Activated T-helper 1 cell treated with anti-CD3 and anti-CD28 coated beads, Interleukin-12 subunit alpha, Interleukin-12 subunit beta, Interleukin-2, Interleukin-4 antibody, amounts not matched to agents 30 ng/mL and 10 ng/mL and 1 ng/mL, durations not matched to agents 14 hours and 24 hours and 36 hours (primary cell): ENCODE data around the gene RACK1. TPM values are rescaled to one million over a fixed set of nuclear protein-coding genes. Genes with fewer than 3 reads are reported as not detected.
"Not testable (repeated sequence)": the region's sequence is repeated elsewhere in the genome, so short reads cannot be mapped to it uniquely, and the experiment has no call there.

Experiments used
- DNase-seq: peaks from one replicate; pipeline ENCODE4 v3.0.0; 2021; ENCODE audit warnings: low spot score
- H3K27ac Mint-ChIP-seq: one replicate; pipeline ENCODE4 v1.8.0; 2021; ENCODE audit warnings: mild to moderate bottlenecking, mixed read lengths
- H3K27me3 Mint-ChIP-seq: one replicate; pipeline ENCODE4 v1.8.0; 2022; ENCODE audit warnings: mild to moderate bottlenecking, moderate library complexity, mixed read lengths; ENCODE audit not compliant: insufficient read depth
- H3K36me3 Mint-ChIP-seq: one replicate; pipeline ENCODE4 v1.8.0; 2021; ENCODE audit warnings: low read depth, mixed read lengths
- H3K4me1 Mint-ChIP-seq: one replicate; pipeline ENCODE4 v1.8.0; 2021; ENCODE audit warnings: low read depth, mixed read lengths
- H3K4me3 Mint-ChIP-seq: one replicate; pipeline ENCODE4 v1.8.0; 2021; ENCODE audit warnings: mild to moderate bottlenecking, moderate library complexity, mixed read lengths
- H3K9me3 Mint-ChIP-seq: one replicate; pipeline ENCODE4 v1.8.0; 2021; ENCODE audit warnings: mixed read lengths
- intact Hi-C: fragments of 100-400 bp; cut with micrococcal nuclease; formaldehyde crosslinking; loops from one replicate; pipeline ENCODE4 v1.15.1; 2024
- total RNA-seq: library from RNA; stranded (reverse); gene quantifications from 2 replicates; pipeline ENCODE4 v1.2.3, GENCODE V29; 2022

The RACK1 gene
- 2,098 and 2,121 TPM in 2 replicates for total RNA-seq

DNA sequence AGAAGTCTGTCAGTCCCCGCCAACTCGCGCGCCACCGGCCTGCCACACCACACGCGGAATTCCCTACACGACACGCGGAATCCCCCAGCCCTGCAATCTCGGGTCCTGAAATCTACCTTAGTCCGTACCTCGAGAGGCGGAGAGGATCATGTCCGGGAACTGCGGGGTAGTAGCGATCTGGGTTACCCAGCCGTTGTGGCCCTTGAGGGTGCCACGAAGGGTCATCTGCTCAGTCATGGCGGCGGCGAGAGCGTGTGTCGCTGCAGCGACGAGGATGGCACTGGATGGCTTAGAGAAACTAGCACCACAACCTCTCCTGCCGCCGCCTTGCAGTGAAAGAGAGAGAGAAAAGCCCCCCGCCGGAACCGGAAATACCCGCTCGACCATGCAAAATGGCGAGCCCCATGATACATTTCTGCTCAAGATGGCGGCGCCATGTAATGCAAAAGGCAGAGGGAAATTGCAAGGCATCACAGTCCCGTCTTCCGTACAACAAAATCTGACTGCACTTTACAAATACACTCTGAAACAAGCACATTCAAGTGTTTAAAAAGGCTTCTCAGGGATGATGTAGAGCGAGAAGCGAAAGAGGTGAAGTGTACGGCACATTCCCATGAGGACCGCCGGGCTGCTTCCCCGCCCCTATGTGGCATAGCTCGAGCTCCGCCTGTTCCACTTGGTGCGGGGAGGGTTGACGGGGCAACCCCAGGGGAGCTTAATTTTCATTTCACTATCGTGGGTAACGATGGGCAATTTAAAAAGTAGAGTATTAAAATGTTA lies at the start of gene RACK1:
RACK1 (minus strand) TSS at position 343 of the 780 bp plus-strand sequence; CDS start at position 237, 106 bp downstream.
- Mint-ChIP-seq H3K27me3 (no peaks in the 10 kb centered on the region), H3K4me1 (peaks cover 49% of the 10 kb centered on the region)
- intact Hi-C loops: loop anchor here (1.0 to 10.0 kb wide), 7 partner anchors 20 to 1689 kb away; partner anchors contain the start of genes CNOT6, MAPK9, RUFY1 and TRIM41

DNA sequence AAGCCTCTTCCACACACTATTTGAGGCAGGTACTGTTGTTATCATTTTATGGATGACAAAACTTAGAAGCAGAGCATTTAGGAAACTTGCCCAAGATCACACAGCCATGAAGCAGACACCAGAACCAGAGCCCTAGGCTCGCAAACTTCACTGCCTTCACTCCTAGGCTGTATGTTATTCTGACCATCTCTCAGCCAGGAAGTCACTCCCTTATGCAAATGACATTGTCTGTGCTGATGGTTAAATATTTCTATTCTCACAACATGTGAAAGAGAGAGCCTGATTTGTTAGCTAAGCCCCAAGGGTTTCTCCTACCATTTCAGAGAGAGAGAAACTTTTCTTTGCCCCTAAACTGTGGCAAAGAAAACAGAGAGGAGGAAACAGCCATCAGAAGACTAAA lies 43.6 kb upstream of the RACK1 start:
- not testable (repeated sequence) for H3K36me3 Mint-ChIP-seq, H3K4me1 Mint-ChIP-seq

More for the DNA sequence above, at the start of gene RACK1:
- H3K36me3 Mint-ChIP-seq: peaks cover 47% of the 10 kb centered on the region
- no peaks in the 10 kb centered on the region for H3K9me3 Mint-ChIP-seq
- H3K27ac Mint-ChIP-seq: peak within 1 kb of the TSS; percentile 99
- peak within 1 kb of the TSS; percentile 96 for H3K4me3 Mint-ChIP-seq
- DNase-seq: peak; percentile 82

GRCh38 chr5:181285962-181286705 lies 42.4 kb upstream of the RACK1 start:
- H3K36me3 Mint-ChIP-seq, H3K27me3 Mint-ChIP-seq, H3K9me3 Mint-ChIP-seq, DNase-seq, H3K4me1 Mint-ChIP-seq, H3K4me3 Mint-ChIP-seq, H3K27ac Mint-ChIP-seq, intact Hi-C loops: not testable (repeated sequence)

More for the DNA sequence above, 43.6 kb upstream of the RACK1 start:
- DNase-seq, intact Hi-C loops, H3K9me3 Mint-ChIP-seq, H3K27ac Mint-ChIP-seq, H3K4me3 Mint-ChIP-seq, H3K27me3 Mint-ChIP-seq: not testable (repeated sequence)

GRCh38 chr5:181283841-181284755 lies 40.4 kb upstream of the RACK1 start:
- H3K27ac Mint-ChIP-seq, DNase-seq, H3K9me3 Mint-ChIP-seq, H3K4me3 Mint-ChIP-seq, H3K4me1 Mint-ChIP-seq, intact Hi-C loops, H3K27me3 Mint-ChIP-seq, H3K36me3 Mint-ChIP-seq: not testable (repeated sequence)

DNA sequence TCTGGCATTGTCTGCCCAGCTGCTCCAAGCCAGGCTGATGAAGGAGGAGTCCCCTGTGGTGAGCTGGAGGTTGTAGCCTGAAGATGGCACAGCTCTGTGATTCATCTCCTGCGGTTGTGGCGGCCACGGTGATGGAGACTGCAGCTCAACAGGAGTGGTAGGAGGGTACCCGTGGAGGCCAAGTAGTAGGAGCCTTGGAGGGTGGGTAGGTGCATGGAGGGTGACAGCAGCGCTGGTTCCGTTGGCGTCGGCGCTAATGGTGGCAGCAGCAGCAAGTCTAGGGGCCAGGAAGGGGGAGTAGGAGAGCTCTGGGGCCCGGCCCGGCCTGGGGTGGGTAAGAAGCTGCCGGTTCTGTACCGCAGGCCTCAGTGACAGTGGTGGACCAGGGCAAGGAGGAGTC lies 39.6 kb upstream of the RACK1 start:
- Mint-ChIP-seq H3K27me3 (peaks cover 1% of the 10 kb centered on the region), H3K36me3 (no peaks in the 10 kb centered on the region), H3K27ac (no peak overlapping the region), H3K9me3 (no peaks in the 10 kb centered on the region), H3K4me3 (no peak overlapping the region), H3K4me1 (no peaks in the 10 kb centered on the region)
- intact Hi-C loops: no loop called here
- DNase-seq: no peak

DNA sequence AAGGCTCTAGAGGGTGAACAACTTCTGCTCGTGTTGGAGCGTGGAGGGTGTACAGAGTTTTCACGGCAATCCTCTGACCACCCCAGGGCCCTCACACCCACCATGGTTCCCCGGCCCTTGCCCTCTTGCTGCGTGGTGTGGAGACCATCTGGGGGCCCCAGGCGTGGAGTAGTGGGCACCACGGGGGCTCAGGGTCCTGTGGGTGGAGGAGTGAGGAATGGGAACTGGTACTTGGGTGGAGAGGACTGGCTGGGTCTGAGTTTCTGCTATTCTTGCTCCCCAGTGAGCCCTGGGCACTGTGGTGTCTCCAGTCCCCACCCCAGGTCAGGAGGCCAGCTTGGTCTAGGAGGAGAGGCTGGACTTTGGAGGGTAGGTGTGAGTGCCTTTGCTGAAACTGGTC lies 39.2 kb upstream of the RACK1 start:
- Mint-ChIP-seq H3K4me1 (no peaks in the 10 kb centered on the region), H3K9me3 (no peaks in the 10 kb centered on the region), H3K4me3 (no peak overlapping the region), H3K27me3 (peaks cover 1% of the 10 kb centered on the region), H3K36me3 (no peaks in the 10 kb centered on the region), H3K27ac (no peak overlapping the region)
- no peak for DNase-seq
- intact Hi-C loops: no loop called here

GRCh38 chr5:181282415-181282814 lies 38.7 kb upstream of the RACK1 start:
- H3K36me3 Mint-ChIP-seq, H3K9me3 Mint-ChIP-seq, DNase-seq, H3K27me3 Mint-ChIP-seq, intact Hi-C loops, H3K27ac Mint-ChIP-seq, H3K4me3 Mint-ChIP-seq, H3K4me1 Mint-ChIP-seq: not testable (repeated sequence)

DNA sequence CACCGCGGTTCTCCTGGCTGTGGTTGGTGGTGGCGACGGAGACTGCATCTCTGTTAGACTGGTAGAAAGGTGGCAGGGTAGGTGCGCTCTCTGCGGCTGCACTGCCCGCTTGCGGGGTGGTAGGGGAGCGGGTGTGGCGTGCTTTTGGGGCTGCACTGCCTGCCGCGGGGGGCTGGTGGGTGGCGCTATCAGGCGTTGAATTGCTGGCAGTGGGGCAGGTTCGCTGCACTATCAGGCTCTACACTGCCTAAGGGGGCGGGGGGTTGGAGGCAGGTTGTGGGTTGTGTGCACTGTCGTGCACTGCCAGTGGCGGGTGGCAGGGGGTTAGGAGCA lies 38.2 kb upstream of the RACK1 start:
- peaks cover 6% of the 10 kb centered on the region for H3K27me3 Mint-ChIP-seq
- no peak overlapping the region for H3K27ac Mint-ChIP-seq
- H3K9me3 Mint-ChIP-seq: no peaks in the 10 kb centered on the region
- intact Hi-C loops: no loop called here
- no peak overlapping the region for H3K4me3 Mint-ChIP-seq
- DNase-seq: no peak
- no peaks in the 10 kb centered on the region for H3K4me1 Mint-ChIP-seq
- no peaks in the 10 kb centered on the region for H3K36me3 Mint-ChIP-seq

DNA sequence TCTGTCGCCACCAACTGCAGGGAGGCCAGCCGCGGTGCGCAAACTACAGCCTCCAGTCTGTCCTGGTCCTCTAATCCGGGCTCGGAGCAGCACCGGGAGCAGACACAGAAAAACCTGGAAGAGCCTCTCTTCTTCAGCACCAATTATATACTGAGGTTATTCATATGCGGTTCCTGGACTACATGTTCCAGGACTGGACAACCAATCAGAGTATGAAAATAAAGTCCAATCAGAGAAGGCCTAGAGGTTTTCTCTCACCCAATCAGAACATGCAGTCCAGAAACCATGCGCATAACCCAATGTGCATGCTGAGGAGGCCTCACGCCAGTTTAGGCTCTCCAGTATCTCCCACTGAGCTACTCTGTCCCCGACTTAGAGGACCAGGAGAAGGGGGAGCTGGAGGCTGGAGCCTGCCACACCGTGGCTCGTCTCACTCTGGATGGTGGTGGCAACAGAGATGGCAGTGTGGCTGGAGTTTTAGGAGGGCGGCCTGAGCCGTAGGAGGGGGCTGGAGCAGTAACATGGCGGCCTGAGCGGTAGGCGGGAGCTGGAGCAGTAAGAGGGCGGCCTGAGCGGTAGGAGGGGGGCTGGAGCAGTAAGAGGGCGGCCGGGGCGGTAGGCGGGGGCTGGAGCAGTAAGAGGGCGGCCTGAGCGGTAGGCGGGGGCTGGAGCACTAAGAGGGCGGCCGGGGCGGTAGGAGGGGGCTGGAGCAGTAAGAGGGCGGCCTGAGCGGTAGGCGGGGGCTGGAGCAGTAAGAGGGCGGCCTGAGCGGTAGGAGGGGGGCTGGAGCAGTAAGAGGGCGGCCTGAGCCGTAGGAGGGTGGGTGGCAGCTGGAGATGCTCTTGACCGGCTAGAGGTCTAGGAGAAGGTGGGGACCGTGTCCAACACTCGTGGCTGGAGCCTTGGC lies 37.6 kb upstream of the RACK1 start:
- H3K4me1 Mint-ChIP-seq: no peaks in the 10 kb centered on the region
- H3K9me3 Mint-ChIP-seq: no peaks in the 10 kb centered on the region
- intact Hi-C loops: no loop called here
- peaks cover 6% of the 10 kb centered on the region for H3K27me3 Mint-ChIP-seq
- H3K4me3 Mint-ChIP-seq: no peak overlapping the region
- H3K36me3 Mint-ChIP-seq: no peaks in the 10 kb centered on the region
- no peak overlapping the region for H3K27ac Mint-ChIP-seq
- no peak for DNase-seq

- no peaks in the 10 kb centered on the region for H3K9me3 Mint-ChIP-seq
- no peaks in the 10 kb centered on the region for H3K4me1 Mint-ChIP-seq
- H3K4me3 Mint-ChIP-seq: no peak overlapping the region
- H3K36me3 Mint-ChIP-seq: no peaks in the 10 kb centered on the region
- H3K27me3 Mint-ChIP-seq: peaks cover 9% of the 10 kb centered on the region
- no peak for DNase-seq
- intact Hi-C loops: no loop called here
- H3K27ac Mint-ChIP-seq: no peak overlapping the region
Observed at GRCh38 chr5:181280251-181280762, 36.6 kb upstream of the RACK1 start.

GRCh38 chr5:181273433-181273744 lies 29.7 kb upstream of the RACK1 start:
- intact Hi-C loops, H3K36me3 Mint-ChIP-seq, H3K27ac Mint-ChIP-seq, H3K4me1 Mint-ChIP-seq, H3K27me3 Mint-ChIP-seq, H3K4me3 Mint-ChIP-seq, DNase-seq, H3K9me3 Mint-ChIP-seq: not testable (repeated sequence)

- DNase-seq: no peak
- Mint-ChIP-seq H3K4me1 (no peaks in the 10 kb centered on the region), H3K9me3 (no peaks in the 10 kb centered on the region)
Observed at GRCh38 chr5:181271081-181271480, 27.4 kb upstream of the RACK1 start.

More at GRCh38 chr5:181271081-181271480, 27.4 kb upstream of the RACK1 start:
- Mint-ChIP-seq H3K4me3 (no peak overlapping the region), H3K36me3 (no peaks in the 10 kb centered on the region), H3K27ac (no peak overlapping the region), H3K27me3 (peaks cover 3% of the 10 kb centered on the region)
- intact Hi-C loops: no loop called here
